Panc1 (cell line): ENCODE results near the gene CMTM8. TPM values are rescaled to one million over a fixed set of nuclear protein-coding genes. Genes with fewer than 3 reads are reported as not detected.
A peak's percentile ranks its signal among the peaks of the same experiment; 100 is the strongest.

Experiments used
- ATAC-seq: fragments of 200-7000 bp; cut with Tn5 transposase; 2 replicates; pipeline ENCODE4 v1.9.1; 2020; ENCODE audit warnings: mild to moderate bottlenecking, moderate library complexity
- BruUV-seq: library from RNA; stranded (reverse); fragments of 400-500 nt; replicated peaks from 2 replicates; lab custom pipeline; 2021; lab: Mats Ljungman, UMichigan
- CTCF ChIA-PET: fragments of 300-600 bp; sonication (Branson Sonifier 250); formaldehyde crosslinking; loops from one replicate; lab custom pipeline; 2022; ENCODE audit warnings: antibody characterized with exemption; lab: Charles Lee
- POLR2A ChIA-PET: fragments of 300-600 bp; sonication (Branson Sonifier 250); formaldehyde crosslinking; loops from one replicate; lab custom pipeline; 2022; ENCODE audit warnings: antibody characterized with exemption; lab: Charles Lee
- DNase-seq: peaks from one replicate; pipeline ENCODE4 v3.0.0-alpha.2; 2010; ENCODE audit warnings: low read depth, low spot score
- H3K27ac ChIP-seq: 2 replicates; pipeline ENCODE4 v1.5.1; 2011; ENCODE audit warnings: mild to moderate bottlenecking, low read length, inconsistent platforms
- H3K27me3 ChIP-seq: fragments of 200-500 bp; sonication (Bioruptor generic); 2 replicates; pipeline ENCODE4 v1.6.0; 2014; ENCODE audit warnings: low read length, inconsistent platforms; ENCODE audit not compliant: control insufficient read depth, insufficient read depth
- H3K36me3 ChIP-seq: fragments of 200-500 bp; sonication (Bioruptor generic); 2 replicates; pipeline ENCODE4 v1.5.1; 2014; ENCODE audit warnings: inconsistent platforms, mild to moderate bottlenecking, low read length, moderate library complexity; ENCODE audit not compliant: control insufficient read depth, insufficient read depth
- H3K4me1 ChIP-seq: 2 replicates; pipeline ENCODE4 v1.5.1; 2011; ENCODE audit warnings: inconsistent platforms, mild to moderate bottlenecking, low read length, moderate library complexity; ENCODE audit not compliant: control insufficient read depth, insufficient read depth
- H3K4me3 ChIP-seq, 2 experiments: 2 replicates each; pipeline ENCODE4 v1.5.1; 2011 to 2012; ENCODE audit warnings: low read depth in 2 of 2, low read length in 2 of 2, mild to moderate bottlenecking in 2 of 2, inconsistent platforms in 1 of 2, moderate library complexity in 1 of 2
- H3K9me3 ChIP-seq: fragments of 200-500 bp; sonication (Bioruptor generic); 2 replicates; pipeline ENCODE4 v1.5.1; 2014; ENCODE audit warnings: low read depth, mild to moderate bottlenecking, inconsistent platforms, low read length, moderate library complexity; ENCODE audit not compliant: control insufficient read depth, insufficient read depth
- CTCF ChIP-seq: fragments of 450-650 bp; IDR thresholded peaks from 2 replicates; pipeline ENCODE4 v1.5.1; 2017; ENCODE audit warnings: mild to moderate bottlenecking
- POLR2AphosphoS5 ChIP-seq: IDR thresholded peaks from 2 replicates; pipeline ENCODE4 v1.6.1; 2012; ENCODE audit warnings: mild to moderate bottlenecking, low read depth, low read length, moderate library complexity
- REST ChIP-seq, 2 experiments: IDR thresholded peaks; 2 replicates each; pipeline ENCODE4 v1.6.1; 2011 to 2012; ENCODE audit warnings: low read depth in 2 of 2, control low read depth in 1 of 2, low read length in 1 of 2, mild to moderate bottlenecking in 1 of 2, moderate library complexity in 1 of 2; ENCODE audit not compliant: insufficient read depth in 1 of 2
- SIN3A ChIP-seq: IDR thresholded peaks from 2 replicates; pipeline ENCODE4 v1.6.1; 2012; ENCODE audit warnings: low read depth, mild to moderate bottlenecking, low read length, moderate library complexity, borderline replicate concordance; ENCODE audit not compliant: insufficient read depth
- TCF7L2 ChIP-seq: IDR thresholded peaks from 2 replicates; pipeline ENCODE4 v1.6.1; 2011; ENCODE audit warnings: mild to moderate bottlenecking, low read depth, low read length, inconsistent platforms
- in situ Hi-C: cut with HindIII; loops from 2 replicates; pipeline ENCODE4 v1.10.0; 2016; ENCODE audit warnings: low sequenced_read_pairs, low pct_unique_long_range_greater_than_20kb
- intact Hi-C: fragments of 100-400 bp; cut with micrococcal nuclease; formaldehyde crosslinking; loops from one replicate; pipeline ENCODE4 v1.10.0; 2022; ENCODE audit not compliant: unreplicated experiment
- total RNA-seq: library from RNA; stranded (reverse); gene quantifications from one replicate; pipeline ENCODE4 v1.2.1, GENCODE V29; 2021; ENCODE audit not compliant: unreplicated experiment

Gene CMTM8
- total RNA-seq, 1 experiment from 2014 or later: 9.8 TPM

- peaks cover 4% of the 10 kb centered on the region for H3K4me1 ChIP-seq
- ATAC-seq: peak; percentile 74
- H3K27ac ChIP-seq: peak overlapping the region; percentile 78
- ChIA-PET POLR2A (no interaction called here), CTCF (interaction anchor here (0.6 to 1.1 kb wide), 2 partner anchors 44 to 79 kb away, joined by 3 to 4 read pairs; no protein-coding TSS in a partner anchor)
- in situ Hi-C loops: no loop called here
- TF ChIP-seq TCF7L2: no peak
- no peak for TF ChIP-seq SIN3A
- TF ChIP-seq CTCF: no peak
- TF ChIP-seq REST (IDR thresholded peaks at IDR 0.05; ENCODE audit: insufficient read depth in 1 of 2, low read depth in 2 of 2, low read length in 1 of 2): no peak
- no peak for TF ChIP-seq POLR2AphosphoS5
- peaks cover 2% of the 10 kb centered on the region; the same call in 1 of the 2 replicates for H3K36me3 ChIP-seq
- H3K27me3 ChIP-seq: no peaks in the 10 kb centered on the region; the same call in 1 of the 2 replicates
- H3K4me3 ChIP-seq: peak overlapping the region; percentile 73 to 75
- no TSS peak for BruUV-seq
- no peak for DNase-seq
- intact Hi-C loops: no loop called here
- H3K9me3 ChIP-seq: peaks cover 4% of the 10 kb centered on the region; the same call in 1 of the 2 replicates
These were observed 1.1 kb downstream of the CMTM8 start for GRCh38 chr3:32239307-32240158.

- H3K4me1 ChIP-seq: peaks cover 6% of the 10 kb centered on the region
- in situ Hi-C loops: no loop called here
- DNase-seq (no peak), ATAC-seq (peak; percentile 66)
- intact Hi-C loops: no loop called here
- peak overlapping the region; percentile 73 to 75 for H3K4me3 ChIP-seq
- BruUV-seq: no TSS peak
- peaks cover 2% of the 10 kb centered on the region; the same call in 1 of the 2 replicates for H3K36me3 ChIP-seq
- CTCF ChIA-PET: interaction anchor here (0.6 to 1.1 kb wide), 2 partner anchors 45 to 78 kb away, joined by 3 to 4 read pairs; no protein-coding TSS in a partner anchor
- H3K9me3 ChIP-seq: peaks cover 4% of the 10 kb centered on the region; the same call in 1 of the 2 replicates
- TF ChIP-seq POLR2AphosphoS5 (no peak), CTCF (peak; percentile 74)
- no peaks in the 10 kb centered on the region; the same call in 1 of the 2 replicates for H3K27me3 ChIP-seq
- peak overlapping the region; percentile 78; the same call in 1 of the 2 replicates for H3K27ac ChIP-seq
- POLR2A ChIA-PET: interaction anchor here (0.5 kb wide), 2 partner anchors 9 to 12 kb away, joined by 3 read pairs; no protein-coding TSS in a partner anchor
These were observed 1.7 kb downstream of the CMTM8 start for GRCh38 chr3:32240159-32240545.
